Measurements from ENCODE around the gene HEBP2. TPM values are rescaled to one million over a fixed set of nuclear protein-coding genes. Genes with fewer than 3 reads are reported as not detected.
A peak's percentile ranks its signal among the peaks of the same experiment; 100 is the strongest.
"Not testable (repeated sequence)": the region's sequence is repeated elsewhere in the genome, so short reads cannot be mapped to it uniquely, and the experiment has no call there.

Gene HEBP2
- total and polyA plus RNA-seq, 5 donors from 2014 or later, result 57.5 to 115 (median 67.8) TPM

DNA sequence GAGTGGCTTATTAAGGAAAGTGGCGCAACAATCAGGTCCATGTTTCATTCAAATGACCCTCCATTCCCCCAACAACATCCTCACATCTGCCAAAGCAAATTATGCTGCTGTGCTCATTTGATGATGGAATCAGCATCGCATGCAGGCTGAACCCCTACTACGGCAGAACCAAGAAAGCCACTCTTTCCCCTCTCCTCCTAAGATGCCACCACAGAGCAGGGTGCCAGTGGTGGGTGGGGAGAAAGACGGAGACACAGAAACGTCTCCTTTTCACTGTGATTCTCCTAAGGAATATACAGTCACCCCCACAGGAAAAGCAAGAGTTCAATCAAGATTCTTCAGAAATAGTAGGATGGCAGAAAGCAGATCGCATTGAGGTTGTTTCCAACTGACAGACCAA, 17.1 kb downstream of the HEBP2 start:
- peaks cover 3 to 19% (median 8%) of the 10 kb centered on the region in 4 donors for H3K4me1 Mint-ChIP-seq
- Histone ChIP-seq H3K27ac (ENCODE audit: insufficient read depth, low read length, poor library complexity, severe bottlenecking) (no peak overlapping the region), H3K4me3 (ENCODE audit: low read depth, low read length) (no peak overlapping the region), H3K4me1 (ENCODE audit: control insufficient read depth, insufficient read depth, low read length, poor library complexity, severe bottlenecking) (no peaks in the 10 kb centered on the region), H3K36me3 (ENCODE audit: control insufficient read depth, insufficient read depth, low read length) (peaks cover 32% of the 10 kb centered on the region), H3K9me3 (ENCODE audit: control insufficient read depth in 2 of 2, low read length in 2 of 2) (no peaks in the 10 kb centered on the region), H3K27me3 (ENCODE audit: control insufficient read depth, insufficient read depth, low read length) (no peaks in the 10 kb centered on the region)
- H3K36me3 Mint-ChIP-seq, result peaks cover 33% of the 10 kb centered on the region
- peak overlapping the region in 2 of 3 donors; percentile 15 to 46 for H3K27ac Mint-ChIP-seq
- ATAC-seq (ENCODE audit: low read depth in 2 of 2) (no peak), DNase-seq (no peak)
- peaks cover 0 to 2% (median 0%) of the 10 kb centered on the region in 7 donors for H3K9me3 Mint-ChIP-seq
- no peak overlapping the region for H3K4me3 Mint-ChIP-seq
- peaks cover 8% of the 10 kb centered on the region for H3K27me3 Mint-ChIP-seq

DNA sequence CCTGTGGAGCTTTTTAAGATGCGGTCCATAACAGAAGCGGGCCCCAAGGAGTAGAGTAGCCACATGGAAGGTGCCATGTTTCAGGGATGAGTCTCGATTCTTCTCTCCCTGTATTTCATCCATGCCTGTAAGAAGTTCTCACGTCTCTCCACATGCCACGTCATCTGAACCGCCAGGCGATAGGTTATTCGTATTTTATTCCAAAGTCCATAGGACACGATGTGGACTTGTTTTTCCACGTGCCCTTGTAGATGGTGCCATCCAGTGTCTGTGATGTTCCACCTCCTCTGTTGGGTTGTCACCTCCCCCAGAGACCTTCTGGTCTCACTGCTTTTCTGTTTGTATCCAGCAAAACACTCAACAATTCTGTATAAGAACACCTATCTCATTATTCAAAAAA, 17.6 kb downstream of the HEBP2 start:
- H3K27ac Mint-ChIP-seq, result no peak overlapping the region
- H3K27ac ChIP-seq (ENCODE audit: insufficient read depth, low read length, poor library complexity, severe bottlenecking), result no peak overlapping the region

DNA sequence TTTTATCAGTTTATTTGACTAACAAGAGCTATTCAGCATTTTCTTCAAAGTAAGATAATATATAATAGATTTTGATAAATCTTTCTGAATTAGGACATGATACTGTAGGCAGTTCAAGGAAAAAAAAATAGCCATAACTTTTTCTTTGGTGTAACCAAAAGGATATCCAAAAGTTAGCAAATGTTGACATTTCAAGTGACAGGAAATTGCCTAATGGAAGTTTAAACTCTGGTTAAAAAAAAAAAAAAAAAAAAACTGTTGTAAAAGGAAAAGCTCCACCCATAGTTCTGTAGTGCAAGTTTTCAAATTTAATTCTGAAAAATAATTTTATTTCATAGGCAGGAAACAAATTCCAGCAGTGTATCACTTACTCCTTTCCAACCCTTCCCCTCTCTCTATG, 18.8 kb downstream of the HEBP2 start:
- peaks cover 0 to 17% (median 6%) of the 10 kb centered on the region in 4 donors for H3K4me1 Mint-ChIP-seq

More for the DNA sequence above, 17.6 kb downstream of the HEBP2 start:
- peaks cover 5% of the 10 kb centered on the region for H3K27me3 Mint-ChIP-seq
- Histone ChIP-seq H3K9me3 (ENCODE audit: control insufficient read depth in 2 of 2, low read length in 2 of 2) (no peaks in the 10 kb centered on the region), H3K27me3 (ENCODE audit: control insufficient read depth, insufficient read depth, low read length) (no peaks in the 10 kb centered on the region), H3K36me3 (ENCODE audit: control insufficient read depth, insufficient read depth, low read length) (peaks cover 28% of the 10 kb centered on the region), H3K4me3 (ENCODE audit: low read depth, low read length) (no peak overlapping the region), H3K4me1 (ENCODE audit: control insufficient read depth, insufficient read depth, low read length, poor library complexity, severe bottlenecking) (no peaks in the 10 kb centered on the region)
- peaks cover 28% of the 10 kb centered on the region for H3K36me3 Mint-ChIP-seq
- H3K4me1 Mint-ChIP-seq, result peaks cover 0 to 19% (median 8%) of the 10 kb centered on the region in 4 donors
- no peak for ATAC-seq (ENCODE audit: low read depth in 2 of 2)
- H3K4me3 Mint-ChIP-seq, result no peak overlapping the region
- DNase-seq, result no peak
- H3K9me3 Mint-ChIP-seq, result peaks cover 0 to 2% (median 0%) of the 10 kb centered on the region in 7 donors

DNA sequence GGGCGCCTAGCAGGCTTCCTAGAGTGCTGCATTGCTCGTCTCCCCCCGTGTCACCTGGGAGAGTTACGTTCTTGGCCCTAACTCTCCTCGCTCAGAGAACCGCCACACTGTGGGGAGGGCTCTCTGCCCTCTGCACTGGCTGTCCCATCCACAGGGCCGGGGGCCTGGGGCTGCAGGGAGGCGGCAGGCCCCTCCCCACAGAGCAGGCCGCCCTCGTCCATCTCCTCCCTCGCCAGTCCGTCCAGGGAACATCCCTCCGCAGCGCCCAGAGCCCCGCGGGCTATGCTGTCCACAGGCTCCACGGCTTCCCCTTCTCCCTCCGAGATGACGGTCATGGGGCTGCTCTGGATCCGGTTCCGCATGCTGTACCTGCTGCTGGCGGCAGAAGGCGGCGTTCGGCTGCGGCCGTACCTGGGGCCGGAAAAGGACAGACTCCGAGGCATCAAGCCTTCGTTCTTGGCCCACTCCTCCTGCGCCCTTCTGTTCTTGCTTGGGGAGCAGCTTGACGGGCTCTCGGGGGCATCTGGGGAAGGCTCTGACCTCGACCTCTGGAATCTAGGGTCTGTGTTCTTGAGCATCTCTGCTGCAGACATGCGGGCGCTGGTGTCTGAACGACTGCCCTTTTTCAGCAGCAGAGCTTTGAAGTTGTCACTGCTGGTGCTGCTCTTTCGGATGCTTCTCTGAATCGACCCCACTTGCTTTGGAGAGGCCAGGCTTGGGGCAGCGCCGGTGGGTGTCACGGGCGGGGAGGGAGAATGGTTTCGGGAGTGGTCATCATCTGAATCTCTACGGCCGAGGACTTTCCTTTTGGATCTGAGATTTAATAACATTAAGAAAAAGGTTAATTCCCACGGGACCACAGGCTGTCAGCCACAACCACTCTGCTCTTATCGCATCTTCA, 20.2 kb downstream of the HEBP2 start:
- H3K36me3 ChIP-seq (ENCODE audit: control insufficient read depth, insufficient read depth, low read length), result peaks cover 2% of the 10 kb centered on the region
- H3K27me3 ChIP-seq (ENCODE audit: control insufficient read depth, insufficient read depth, low read length), result no peaks in the 10 kb centered on the region
- H3K4me1 ChIP-seq (ENCODE audit: control insufficient read depth, insufficient read depth, low read length, poor library complexity, severe bottlenecking), result no peaks in the 10 kb centered on the region
- H3K27ac ChIP-seq (ENCODE audit: insufficient read depth, low read length, poor library complexity, severe bottlenecking), result no peak overlapping the region
- H3K4me3 Mint-ChIP-seq, result peak overlapping the region in 1 of 4 donors; percentile 6
- no peak overlapping the region for H3K27ac Mint-ChIP-seq
- no peak overlapping the region for H3K4me3 ChIP-seq (ENCODE audit: low read depth, low read length)
- H3K9me3 Mint-ChIP-seq, result no peaks in the 10 kb centered on the region
- peaks cover 6% of the 10 kb centered on the region for H3K36me3 Mint-ChIP-seq
- no peaks in the 10 kb centered on the region for H3K9me3 ChIP-seq (ENCODE audit: control insufficient read depth in 2 of 2, low read length in 2 of 2)
- no peak for DNase-seq
- H3K27me3 Mint-ChIP-seq, result peaks cover 8% of the 10 kb centered on the region
- peaks cover 0 to 13% (median 6%) of the 10 kb centered on the region in 4 donors for H3K4me1 Mint-ChIP-seq
- no peak for ATAC-seq (ENCODE audit: low read depth in 2 of 2)

More for the DNA sequence above, 18.8 kb downstream of the HEBP2 start:
- H3K4me3 Mint-ChIP-seq, result no peak overlapping the region
- ATAC-seq (ENCODE audit: low read depth in 2 of 2) (no peak), DNase-seq (no peak)
- Histone ChIP-seq H3K4me3 (ENCODE audit: low read depth, low read length) (no peak overlapping the region), H3K27me3 (ENCODE audit: control insufficient read depth, insufficient read depth, low read length) (no peaks in the 10 kb centered on the region), H3K9me3 (ENCODE audit: control insufficient read depth in 2 of 2, low read length in 2 of 2) (no peaks in the 10 kb centered on the region), H3K27ac (ENCODE audit: insufficient read depth, low read length, poor library complexity, severe bottlenecking) (no peak overlapping the region), H3K36me3 (ENCODE audit: control insufficient read depth, insufficient read depth, low read length) (peaks cover 16% of the 10 kb centered on the region), H3K4me1 (ENCODE audit: control insufficient read depth, insufficient read depth, low read length, poor library complexity, severe bottlenecking) (no peaks in the 10 kb centered on the region)
- H3K27ac Mint-ChIP-seq, result no peak overlapping the region
- peaks cover 19% of the 10 kb centered on the region for H3K36me3 Mint-ChIP-seq
- H3K9me3 Mint-ChIP-seq, result peaks cover 0 to 2% (median 0%) of the 10 kb centered on the region in 7 donors
- H3K27me3 Mint-ChIP-seq, result peaks cover 5% of the 10 kb centered on the region

DNA sequence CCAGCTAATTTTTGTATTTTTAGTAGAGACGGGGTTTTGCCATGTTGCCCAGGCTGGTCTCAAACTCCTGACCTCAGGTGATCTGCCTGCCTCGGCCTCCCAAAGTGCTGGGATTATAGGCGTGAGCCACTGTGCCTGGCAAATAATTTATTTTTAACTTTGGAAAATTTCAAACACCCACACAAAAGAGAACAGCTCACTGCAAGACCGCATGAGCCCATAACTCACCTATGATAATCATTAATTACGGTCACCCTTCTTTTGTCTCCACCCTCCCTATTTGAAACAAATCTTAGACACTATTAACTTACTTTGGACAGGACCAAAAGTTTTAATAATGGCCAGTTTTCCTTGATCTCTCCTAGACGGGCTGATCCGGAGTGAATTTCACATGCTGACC, 21.2 kb downstream of the HEBP2 start:
- H3K4me3 Mint-ChIP-seq; H3K27ac ChIP-seq (ENCODE audit: insufficient read depth, low read length, poor library complexity, severe bottlenecking); H3K9me3 ChIP-seq (ENCODE audit: control insufficient read depth in 2 of 2, low read length in 2 of 2); H3K4me3 ChIP-seq (ENCODE audit: low read depth, low read length); H3K36me3 Mint-ChIP-seq; H3K27me3 Mint-ChIP-seq; DNase-seq; H3K9me3 Mint-ChIP-seq; H3K27me3 ChIP-seq (ENCODE audit: control insufficient read depth, insufficient read depth, low read length); H3K4me1 ChIP-seq (ENCODE audit: control insufficient read depth, insufficient read depth, low read length, poor library complexity, severe bottlenecking); H3K36me3 ChIP-seq (ENCODE audit: control insufficient read depth, insufficient read depth, low read length); ATAC-seq (ENCODE audit: low read depth in 2 of 2): not testable (repeated sequence)
- Mint-ChIP-seq H3K27ac (peak overlapping the region in 1 of 3 donors; percentile 15), H3K4me1 (peaks cover 0 to 15% (median 7%) of the 10 kb centered on the region in 4 donors)

DNA sequence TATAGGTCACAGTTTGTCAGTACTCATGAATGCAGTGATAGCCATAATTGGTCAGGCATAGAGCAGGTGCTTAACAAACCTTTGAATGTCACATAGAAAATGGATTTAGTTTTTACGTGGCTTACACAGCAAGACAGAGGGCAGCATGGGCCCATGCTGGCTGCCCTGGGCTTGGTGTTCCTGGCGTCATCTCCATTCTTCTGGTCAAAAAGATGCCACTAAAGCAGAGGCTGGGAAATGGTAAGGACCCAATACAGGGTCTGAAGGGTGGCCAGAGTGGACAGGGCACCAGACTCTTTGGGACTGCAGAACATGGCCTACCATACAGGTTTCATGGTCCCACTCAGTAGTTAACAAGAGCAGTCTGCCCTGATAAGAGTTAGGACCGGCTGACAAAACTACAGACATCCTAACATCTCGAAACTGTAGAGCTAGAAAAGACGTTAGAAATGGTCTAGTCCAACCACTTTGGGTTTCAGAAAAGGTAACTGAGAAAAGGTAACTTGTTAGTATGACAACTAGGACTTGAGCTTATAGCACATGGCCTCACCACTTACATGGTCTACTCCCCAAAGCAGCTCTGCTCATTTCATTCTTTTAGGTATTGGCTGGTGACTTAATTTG, 22.6 kb downstream of the HEBP2 start:
- Mint-ChIP-seq H3K27ac (no peak overlapping the region), H3K27me3 (peaks cover 9% of the 10 kb centered on the region), H3K4me1 (peaks cover 0 to 20% (median 7%) of the 10 kb centered on the region in 4 donors), H3K36me3 (no peaks in the 10 kb centered on the region), H3K9me3 (no peaks in the 10 kb centered on the region), H3K4me3 (no peak overlapping the region)
- Histone ChIP-seq H3K36me3 (ENCODE audit: control insufficient read depth, insufficient read depth, low read length) (no peaks in the 10 kb centered on the region), H3K27me3 (ENCODE audit: control insufficient read depth, insufficient read depth, low read length) (no peaks in the 10 kb centered on the region), H3K27ac (ENCODE audit: insufficient read depth, low read length, poor library complexity, severe bottlenecking) (no peak overlapping the region), H3K4me3 (ENCODE audit: low read depth, low read length) (no peak overlapping the region), H3K9me3 (ENCODE audit: control insufficient read depth in 2 of 2, low read length in 2 of 2) (no peaks in the 10 kb centered on the region), H3K4me1 (ENCODE audit: control insufficient read depth, insufficient read depth, low read length, poor library complexity, severe bottlenecking) (no peaks in the 10 kb centered on the region)
- DNase-seq (no peak), ATAC-seq (ENCODE audit: low read depth in 2 of 2) (no peak)

DNA sequence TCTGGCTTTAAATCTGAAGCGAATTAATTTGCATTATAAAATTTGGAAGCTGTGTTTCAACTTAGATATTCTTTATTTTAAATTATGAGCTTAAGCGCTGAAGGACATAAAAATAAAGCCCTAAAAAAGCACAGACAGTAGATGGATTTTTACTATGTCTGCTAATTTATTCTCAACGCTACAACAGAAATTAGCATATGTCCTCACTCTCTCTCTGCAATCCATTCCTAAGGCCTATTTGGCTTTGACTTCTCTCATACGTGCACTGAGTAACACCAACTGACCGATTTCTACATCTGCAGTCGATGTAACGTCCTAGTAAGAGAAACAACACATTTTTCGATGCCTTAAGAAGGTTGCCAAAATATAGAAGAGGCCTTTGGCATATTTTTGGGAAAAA, 23.7 kb downstream of the HEBP2 start:
- Histone ChIP-seq H3K27me3 (ENCODE audit: control insufficient read depth, insufficient read depth, low read length) (no peaks in the 10 kb centered on the region), H3K36me3 (ENCODE audit: control insufficient read depth, insufficient read depth, low read length) (no peaks in the 10 kb centered on the region), H3K4me1 (ENCODE audit: control insufficient read depth, insufficient read depth, low read length, poor library complexity, severe bottlenecking) (no peaks in the 10 kb centered on the region), H3K4me3 (ENCODE audit: low read depth, low read length) (no peak overlapping the region), H3K9me3 (ENCODE audit: control insufficient read depth in 2 of 2, low read length in 2 of 2) (no peaks in the 10 kb centered on the region), H3K27ac (ENCODE audit: insufficient read depth, low read length, poor library complexity, severe bottlenecking) (no peak overlapping the region)
- Mint-ChIP-seq H3K9me3 (no peaks in the 10 kb centered on the region), H3K4me1 (peaks cover 0 to 20% (median 7%) of the 10 kb centered on the region in 4 donors), H3K27ac (no peak overlapping the region), H3K36me3 (no peaks in the 10 kb centered on the region), H3K27me3 (peaks cover 9% of the 10 kb centered on the region), H3K4me3 (no peak overlapping the region)
- no peak for ATAC-seq (ENCODE audit: low read depth in 2 of 2)
- no peak for DNase-seq
